Fibroblast of lung (primary cell): ENCODE results near the gene WDPCP. TPM values are rescaled to one million over a fixed set of nuclear protein-coding genes. Genes with fewer than 3 reads are reported as not detected.

Experiments used
- DNase-seq, 2 donors: peaks; one replicate each; pipeline versions ENCODE4 v3.0.0 to v3.0.0-alpha.2; 2010; ENCODE audit warnings: low read depth in 2 of 2
- H2AFZ ChIP-seq: 2 replicates; pipeline ENCODE4 v1.5.1; 2012; ENCODE audit warnings: low read length, control low read depth, inconsistent platforms
- H3K27ac ChIP-seq: 2 replicates; pipeline ENCODE4 v1.5.1; 2011; ENCODE audit warnings: low read length, control low read depth; ENCODE audit not compliant: insufficient read depth
- H3K27me3 ChIP-seq: 2 replicates; pipeline ENCODE4 v1.5.1; 2011; ENCODE audit warnings: mild to moderate bottlenecking, low read length; ENCODE audit not compliant: control insufficient read depth, insufficient read depth
- H3K36me3 ChIP-seq: 2 replicates; pipeline ENCODE4 v1.5.1; 2011; ENCODE audit warnings: low read length; ENCODE audit not compliant: control insufficient read depth, insufficient read depth
- H3K4me1 ChIP-seq: 2 replicates; pipeline ENCODE4 v1.5.1; 2011; ENCODE audit warnings: low read length; ENCODE audit not compliant: control insufficient read depth, insufficient read depth; ENCODE audit errors: extremely low read depth
- H3K4me2 ChIP-seq: 2 replicates; pipeline ENCODE4 v1.5.1; 2011; ENCODE audit warnings: low read length, control low read depth; ENCODE audit not compliant: insufficient read depth; ENCODE audit errors: extremely low read depth
- H3K4me3 ChIP-seq, 4 experiments: fragments of 200-600 bp in 1 of 4; sonication (generic) in 1 of 4; replicated peaks in 1 of 4; 2 replicates each; pipeline ENCODE4 v1.5.1; 2011 to 2016; ENCODE audit warnings: low read length in 4 of 4, low read depth in 3 of 4, mild to moderate bottlenecking in 3 of 4, control low read depth in 2 of 4, inconsistent platforms in 1 of 4, mixed read lengths in 1 of 4; ENCODE audit not compliant: insufficient read depth in 1 of 4; ENCODE audit errors: control extremely low read depth in 1 of 4
- H3K79me2 ChIP-seq: 2 replicates; pipeline ENCODE4 v1.5.1; 2012; ENCODE audit warnings: mild to moderate bottlenecking, low read length, inconsistent platforms; ENCODE audit not compliant: control insufficient read depth, insufficient read depth
- H3K9ac ChIP-seq: 2 replicates; pipeline ENCODE4 v1.5.1; 2011; ENCODE audit warnings: mild to moderate bottlenecking, low read length, control low read depth; ENCODE audit not compliant: insufficient read depth
- H3K9me3 ChIP-seq: 2 replicates; pipeline ENCODE4 v1.5.1; 2012; ENCODE audit warnings: low read depth, low read length; ENCODE audit not compliant: control insufficient read depth, insufficient read depth
- H4K20me1 ChIP-seq: 2 replicates; pipeline ENCODE4 v1.5.1; 2011; ENCODE audit warnings: low read length; ENCODE audit not compliant: control insufficient read depth, insufficient read depth; ENCODE audit errors: extremely low read depth
- EZH2 ChIP-seq: IDR thresholded peaks from 2 replicates; pipeline ENCODE4 v1.5.1; 2012; ENCODE audit warnings: low read length, control low read depth, mild to moderate bottlenecking; ENCODE audit errors: missing control alignments
- polyA plus RNA-seq, 2 donors: library from polyadenylated mRNA; depleted of rRNA in 1 of 2; stranded (reverse) in 1 of 2; unstranded in 1 of 2; fragments of >200 nt; gene quantifications; 2 replicates each; pipeline ENCODE4 v1.2.1, GENCODE V29; 2011 to 2012; ENCODE audit warnings: missing spikeins in 1 of 2
- total RNA-seq: library from RNA; depleted of rRNA; stranded (reverse); fragments of >200 nt; gene quantifications from 2 replicates; pipeline ENCODE4 v1.2.1, GENCODE V29; 2014
- TF ChIP-seq, protein P1 (sequence below), 2 donors: IDR thresholded peaks in 1 of 2; conservative IDR thresholded peaks in 1 of 2; 1 replicate in 1 of 2; 2 replicates in 1 of 2; pipeline ENCODE4 v1.5.1; 2011 to 2012; ENCODE audit warnings: low read length in 2 of 2, control low read depth in 1 of 2, inconsistent platforms in 1 of 2, low read depth in 1 of 2, mild to moderate bottlenecking in 1 of 2

Gene WDPCP
- total and polyA plus RNA-seq, 2 donors (not counting 1 experiment from before 2014, with no cell fraction given) = 5.2 to 8.4 TPM

DNA sequence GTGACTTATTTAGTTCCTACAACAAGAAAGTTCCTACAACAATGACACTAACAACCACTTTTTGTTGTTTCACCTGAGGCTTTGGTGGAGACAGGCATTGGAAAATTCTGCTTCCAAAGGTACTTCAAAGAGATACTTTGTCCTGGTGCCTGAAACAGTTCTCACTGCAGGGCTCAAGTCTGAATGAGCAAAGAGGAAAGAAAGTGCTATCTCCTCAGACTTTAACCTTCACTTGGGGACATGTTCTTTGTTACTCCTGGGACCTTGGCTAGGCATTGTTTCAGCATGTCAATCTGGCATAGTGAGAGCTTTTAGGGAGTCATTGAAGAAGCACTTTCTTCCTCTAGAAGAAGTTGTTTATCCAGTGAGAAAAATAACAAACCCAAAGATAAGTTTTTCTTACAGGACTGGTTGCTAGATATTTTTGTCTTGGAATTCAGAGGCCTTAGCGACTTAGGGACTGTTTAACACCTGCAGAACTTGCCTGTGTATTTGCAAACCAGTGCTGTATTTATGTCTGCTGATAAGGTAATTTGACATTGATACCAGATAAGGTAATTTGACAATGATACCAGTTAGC, 12.7 kb upstream of the WDPCP start:
- DNase-seq = no peak
- no peaks in the 10 kb centered on the region for H3K79me2 ChIP-seq
- H3K9ac ChIP-seq = no peak overlapping the region
- H3K4me1 ChIP-seq = no peaks in the 10 kb centered on the region
- TF ChIP-seq, protein P1, sequence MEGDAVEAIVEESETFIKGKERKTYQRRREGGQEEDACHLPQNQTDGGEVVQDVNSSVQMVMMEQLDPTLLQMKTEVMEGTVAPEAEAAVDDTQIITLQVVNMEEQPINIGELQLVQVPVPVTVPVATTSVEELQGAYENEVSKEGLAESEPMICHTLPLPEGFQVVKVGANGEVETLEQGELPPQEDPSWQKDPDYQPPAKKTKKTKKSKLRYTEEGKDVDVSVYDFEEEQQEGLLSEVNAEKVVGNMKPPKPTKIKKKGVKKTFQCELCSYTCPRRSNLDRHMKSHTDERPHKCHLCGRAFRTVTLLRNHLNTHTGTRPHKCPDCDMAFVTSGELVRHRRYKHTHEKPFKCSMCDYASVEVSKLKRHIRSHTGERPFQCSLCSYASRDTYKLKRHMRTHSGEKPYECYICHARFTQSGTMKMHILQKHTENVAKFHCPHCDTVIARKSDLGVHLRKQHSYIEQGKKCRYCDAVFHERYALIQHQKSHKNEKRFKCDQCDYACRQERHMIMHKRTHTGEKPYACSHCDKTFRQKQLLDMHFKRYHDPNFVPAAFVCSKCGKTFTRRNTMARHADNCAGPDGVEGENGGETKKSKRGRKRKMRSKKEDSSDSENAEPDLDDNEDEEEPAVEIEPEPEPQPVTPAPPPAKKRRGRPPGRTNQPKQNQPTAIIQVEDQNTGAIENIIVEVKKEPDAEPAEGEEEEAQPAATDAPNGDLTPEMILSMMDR (conservative IDR thresholded peaks at IDR 0.05 in 1 of 2, IDR thresholded peaks at IDR 0.05 in 1 of 2; ENCODE audit: low read depth in 1 of 2, low read length in 2 of 2) = no peak
- TF ChIP-seq EZH2 = no peak
- no peaks in the 10 kb centered on the region for H3K27me3 ChIP-seq
- H3K4me2 ChIP-seq = no peak overlapping the region
- no peak overlapping the region for H3K4me3 ChIP-seq
- no peaks in the 10 kb centered on the region for H4K20me1 ChIP-seq
- no peak overlapping the region for H2AFZ ChIP-seq
- H3K9me3 ChIP-seq = no peaks in the 10 kb centered on the region
- peaks cover 8% of the 10 kb centered on the region for H3K36me3 ChIP-seq
- no peak overlapping the region for H3K27ac ChIP-seq

DNA sequence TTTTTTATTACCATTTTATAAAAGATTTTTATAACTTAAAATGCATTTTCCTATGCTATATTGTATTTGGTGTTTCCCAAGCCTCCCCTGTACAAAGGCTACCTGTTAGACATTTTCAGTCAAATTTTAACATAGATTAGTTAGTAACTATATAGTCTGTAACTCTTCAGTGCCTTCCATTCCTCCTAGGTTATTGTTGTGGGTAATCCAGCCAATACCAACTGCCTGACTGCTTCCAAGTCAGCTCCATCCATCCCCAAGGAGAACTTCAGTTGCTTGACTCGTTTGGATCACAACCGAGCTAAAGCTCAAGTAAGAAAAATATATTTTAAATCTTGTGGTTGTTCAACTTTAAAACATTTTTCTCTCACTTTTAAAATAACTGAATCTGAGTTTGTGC, 10.7 kb upstream of the WDPCP start:
- H3K79me2 ChIP-seq = peaks cover 2% of the 10 kb centered on the region
- no peaks in the 10 kb centered on the region for H3K27me3 ChIP-seq
- H3K36me3 ChIP-seq = peaks cover 7% of the 10 kb centered on the region
- DNase-seq = no peak
- H2AFZ ChIP-seq = no peak overlapping the region
- H3K4me1 ChIP-seq = no peaks in the 10 kb centered on the region
- no peak overlapping the region for H3K27ac ChIP-seq
- H3K9me3 ChIP-seq = no peaks in the 10 kb centered on the region
- H3K4me2 ChIP-seq = no peak overlapping the region
- no peaks in the 10 kb centered on the region for H4K20me1 ChIP-seq
- H3K4me3 ChIP-seq = no peak overlapping the region
- TF ChIP-seq EZH2 = no peak
- TF ChIP-seq, protein P1 (conservative IDR thresholded peaks at IDR 0.05 in 1 of 2, IDR thresholded peaks at IDR 0.05 in 1 of 2; ENCODE audit: low read depth in 1 of 2, low read length in 2 of 2) = no peak
- no peak overlapping the region for H3K9ac ChIP-seq

DNA sequence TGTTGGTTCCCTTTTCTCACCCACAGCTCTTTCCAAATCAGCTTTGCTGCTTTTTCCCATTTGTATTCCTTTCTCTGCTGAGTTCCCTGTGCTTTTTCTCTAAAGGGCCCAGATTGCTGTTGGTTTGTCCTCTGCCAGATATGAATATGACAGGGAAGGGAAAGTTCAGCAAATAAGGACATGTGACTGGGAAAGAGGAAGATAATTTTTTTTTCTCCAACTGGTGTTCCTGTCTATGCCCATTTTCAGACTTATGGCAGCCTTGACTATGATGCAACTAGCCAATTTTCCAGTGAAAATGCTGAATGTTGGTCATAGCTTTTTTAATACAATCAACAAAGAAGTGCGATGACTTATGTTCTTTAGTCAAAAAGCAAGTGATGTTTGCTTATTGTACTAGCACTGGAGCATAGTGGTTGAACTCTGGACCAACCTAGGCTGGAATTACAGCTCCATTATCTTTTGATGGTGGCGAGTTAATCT, 8.2 kb upstream of the WDPCP start:
- H3K36me3 ChIP-seq = peaks cover 3% of the 10 kb centered on the region
- H2AFZ ChIP-seq = no peak overlapping the region
- peaks cover 12% of the 10 kb centered on the region for H3K79me2 ChIP-seq
- no peak for TF ChIP-seq EZH2
- TF ChIP-seq, protein P1 (conservative IDR thresholded peaks at IDR 0.05 in 1 of 2, IDR thresholded peaks at IDR 0.05 in 1 of 2; ENCODE audit: low read depth in 1 of 2, low read length in 2 of 2) = no peak
- no peak for DNase-seq
- no peak overlapping the region for H3K27ac ChIP-seq
- no peaks in the 10 kb centered on the region for H4K20me1 ChIP-seq
- H3K4me3 ChIP-seq = no peak overlapping the region
- H3K9me3 ChIP-seq = no peaks in the 10 kb centered on the region
- no peaks in the 10 kb centered on the region for H3K4me1 ChIP-seq
- H3K27me3 ChIP-seq = no peaks in the 10 kb centered on the region
- H3K9ac ChIP-seq = no peak overlapping the region
- H3K4me2 ChIP-seq = no peak overlapping the region
